Aorta (tissue), 5 donors: Measurements from ENCODE around the gene PLD6. TPM values are rescaled to one million over a fixed set of nuclear protein-coding genes. Genes with fewer than 3 reads are reported as not detected.

Experiments
- ATAC-seq: fragments of 200-7000 bp; cut with Tn5 transposase; one replicate; pipeline ENCODE4 v1.9.1; 2022; ENCODE audit warnings: moderate library complexity; ENCODE audit not compliant: low FRiP score
- DNase-seq, 2 donors: peaks; one replicate each; pipeline ENCODE4 v3.0.0-alpha.2; 2020
- H3K27ac ChIP-seq, 2 donors: one replicate each; pipeline ENCODE4 v1.5.1; 2013; ENCODE audit warnings: low read length in 2 of 2, mild to moderate bottlenecking in 2 of 2, moderate library complexity in 2 of 2, control low read depth in 1 of 2, inconsistent platforms in 1 of 2, low read depth in 1 of 2
- H3K27me3 ChIP-seq, 2 donors: one replicate each; pipeline ENCODE4 v1.6.1; 2013; ENCODE audit warnings: control low read depth in 1 of 2, low read length in 1 of 2, mild to moderate bottlenecking in 1 of 2, moderate library complexity in 1 of 2; ENCODE audit not compliant: insufficient read depth in 2 of 2, control insufficient read depth in 1 of 2
- H3K36me3 ChIP-seq, 2 donors: one replicate each; pipeline ENCODE4 v1.6.1; 2013; ENCODE audit warnings: control low read depth in 1 of 2, low read length in 1 of 2, mild to moderate bottlenecking in 1 of 2; ENCODE audit not compliant: insufficient read depth in 2 of 2, control insufficient read depth in 1 of 2
- H3K4me1 ChIP-seq, 2 donors: one replicate each; pipeline ENCODE4 v1.6.1; 2013; ENCODE audit warnings: low read length in 2 of 2, control low read depth in 1 of 2, mild to moderate bottlenecking in 1 of 2, moderate library complexity in 1 of 2; ENCODE audit not compliant: insufficient read depth in 2 of 2, control insufficient read depth in 1 of 2
- H3K4me3 ChIP-seq, 2 donors: one replicate each; pipeline ENCODE4 v1.5.1; 2013; ENCODE audit warnings: low read length in 2 of 2, control low read depth in 1 of 2, mild to moderate bottlenecking in 1 of 2
- H3K9me3 ChIP-seq: one replicate; pipeline ENCODE4 v1.6.1; 2013; ENCODE audit warnings: mild to moderate bottlenecking, low read length; ENCODE audit not compliant: control insufficient read depth
- WGBS, 2 donors: extraction: QIAGEN DNeasy Blood & Tissue Kit; methylation state at CpG; one replicate each; pipeline ENCODE4 v1.1.7; 2013; 5-methylcytosine and 5-hydroxymethylcytosine counted together
- intact Hi-C, 2 donors: fragments of 100-400 bp; cut with DNase I; formaldehyde crosslinking; loops; one replicate each; pipeline versions ENCODE4 v1.14.2 to v1.15.0; 2022
- polyA plus RNA-seq, 2 donors: library from polyadenylated mRNA; stranded (reverse); fragments of 200-250 nt; gene quantifications; one replicate each; pipeline ENCODE4 v1.2.3, GENCODE V29; 2013
- total RNA-seq, 2 donors: library from RNA; stranded (reverse); fragmentation: NEBNext Ultra II Directional; extraction: Animal tissue kit (Norgen Biotek cat#: 25700); gene quantifications; one replicate each; pipeline ENCODE4 v1.2.1, GENCODE V29; 2021
- donor health status: healthy with polysubstance abuse.
- donor health status: Bipolar disorder and iron deficiency.
- donor health status: DM: no; HTN: no; CAD: no.
- donor health status: DM: no; HTN: no; CAD: no.
- donor health status: DM: yes; HTN: yes; CAD: no.

Gene PLD6
- total and polyA plus RNA-seq, 4 donors: 0.13 to 2.1 (median 1.5) TPM

- peak in 1 of 2 donors; percentile 30 for DNase-seq
- no peaks in the 10 kb centered on the region for H3K4me1 ChIP-seq
- 88 to 89% methylated on average over 10 of the region's 10 CpGs for WGBS, 2 donors
Measured at GRCh38 chr17:17241656-17242055, 35.5 kb upstream of the PLD6 start.

GRCh38 chr17:17239832-17240231 lies 33.7 kb upstream of the PLD6 start:
- no peaks in the 10 kb centered on the region for H3K36me3 ChIP-seq
- H3K4me1 ChIP-seq: no peaks in the 10 kb centered on the region
- 5 to 17% methylated on average over 1 of the region's 1 CpG for WGBS, 2 donors
- DNase-seq: no peak
- no peak for ATAC-seq
- H3K4me3 ChIP-seq: no peak overlapping the region
- no peaks in the 10 kb centered on the region for H3K9me3 ChIP-seq
- intact Hi-C loops: loop anchor here in 1 of 2 donors (5.0 to 10.0 kb wide), 2 partner anchors 238 to 705 kb away; no protein-coding TSS in a partner anchor
- H3K27ac ChIP-seq: no peak overlapping the region
- H3K27me3 ChIP-seq: no peaks in the 10 kb centered on the region

More at GRCh38 chr17:17241656-17242055, 35.5 kb upstream of the PLD6 start:
- intact Hi-C loops: no loop called here
- H3K27me3 ChIP-seq: no peaks in the 10 kb centered on the region
- ATAC-seq: no peak
- H3K36me3 ChIP-seq: peaks cover 0 to 3% of the 10 kb centered on the region in 2 donors
- H3K27ac ChIP-seq: no peak overlapping the region
- no peak overlapping the region for H3K4me3 ChIP-seq
- H3K9me3 ChIP-seq: no peaks in the 10 kb centered on the region

GRCh38 chr17:17237026-17237799 lies 31.1 kb upstream of the PLD6 start, which contains the start of gene FLCN:
TSS of gene FLCN (minus strand) at chr17:17237168. CDS start at chr17:17228137, 9,031 bp downstream.
- no peaks in the 10 kb centered on the region for H3K9me3 ChIP-seq
- no peaks in the 10 kb centered on the region for H3K27me3 ChIP-seq
- ATAC-seq (peak; percentile 98), DNase-seq (peak; percentile 96 to 98)
- 0% methylated on average over 53 of the region's 53 CpGs for WGBS, 2 donors
- peak within 1 kb of the TSS; percentile 83 to 86 for H3K4me3 ChIP-seq
- no peaks in the 10 kb centered on the region for H3K4me1 ChIP-seq
- no peaks in the 10 kb centered on the region for H3K36me3 ChIP-seq
- peak within 1 kb of the TSS in 1 of 2 donors; percentile 55 for H3K27ac ChIP-seq
- intact Hi-C loops: loop anchor here in 1 of 2 donors (2.0 to 10.0 kb wide), 3 partner anchors 84 to 702 kb away; no protein-coding TSS in a partner anchor

GRCh38 chr17:17236295-17237025 lies 30.3 kb upstream of the PLD6 start:
- intact Hi-C loops: loop anchor here in 1 of 2 donors (2.0 to 10.0 kb wide), 3 partner anchors 84 to 702 kb away; no protein-coding TSS in a partner anchor
- Histone ChIP-seq H3K27me3 (no peaks in the 10 kb centered on the region), H3K4me1 (no peaks in the 10 kb centered on the region), H3K4me3 (peak overlapping the region; percentile 83 to 86), H3K36me3 (peaks cover 0 to 2% of the 10 kb centered on the region in 2 donors), H3K27ac (peak overlapping the region in 1 of 2 donors; percentile 55), H3K9me3 (no peaks in the 10 kb centered on the region)
- ATAC-seq (peak; percentile 42), DNase-seq (peak in 1 of 2 donors; percentile 55)
- WGBS, 2 donors: 1% methylated on average over 31 of the region's 31 CpGs

GRCh38 chr17:17235212-17236174 lies 29.4 kb upstream of the PLD6 start:
- ATAC-seq: no peak
- Histone ChIP-seq H3K9me3 (no peaks in the 10 kb centered on the region), H3K36me3 (peaks cover 0 to 5% of the 10 kb centered on the region in 2 donors), H3K4me1 (no peaks in the 10 kb centered on the region), H3K4me3 (peak overlapping the region; percentile 83 to 86), H3K27ac (peak overlapping the region in 1 of 2 donors; percentile 63), H3K27me3 (no peaks in the 10 kb centered on the region)
- intact Hi-C loops: loop anchor here in 1 of 2 donors (2.0 to 10.0 kb wide), 3 partner anchors 83 to 701 kb away; no protein-coding TSS in a partner anchor
- peak in 1 of 2 donors; percentile 63 for DNase-seq
- WGBS, 2 donors: 36 to 47% methylated on average over 19 of the region's 19 CpGs

GRCh38 chr17:17232303-17232621 lies 26.1 kb upstream of the PLD6 start:
- Histone ChIP-seq H3K4me3 (no peak overlapping the region), H3K27me3 (no peaks in the 10 kb centered on the region), H3K9me3 (no peaks in the 10 kb centered on the region), H3K4me1 (no peaks in the 10 kb centered on the region), H3K36me3 (peaks cover 0 to 5% of the 10 kb centered on the region in 2 donors), H3K27ac (no peak overlapping the region)
- DNase-seq (no peak), ATAC-seq (no peak)
- 80 to 86% methylated on average over 11 of the region's 11 CpGs for WGBS, 2 donors
- intact Hi-C loops: loop anchor here in 1 of 2 donors (10.0 kb wide), 1 partner anchor 697 kb away; no protein-coding TSS in a partner anchor

GRCh38 chr17:17231621-17232302 lies 25.6 kb upstream of the PLD6 start:
- Histone ChIP-seq H3K4me3 (no peak overlapping the region), H3K27me3 (no peaks in the 10 kb centered on the region), H3K9me3 (no peaks in the 10 kb centered on the region), H3K4me1 (no peaks in the 10 kb centered on the region), H3K36me3 (peaks cover 0 to 7% of the 10 kb centered on the region in 2 donors), H3K27ac (no peak overlapping the region)
- DNase-seq: peak in 1 of 2 donors; percentile 31
- intact Hi-C loops: loop anchor here in 1 of 2 donors (10.0 kb wide), 1 partner anchor 697 kb away; no protein-coding TSS in a partner anchor
- ATAC-seq: no peak
- 73 to 82% methylated on average over 16 of the region's 16 CpGs for whole genome bisulfite sequencing, 2 donors
